AG04450 (cell line): ENCODE data around the gene PLIN3. TPM values are rescaled to one million over a fixed set of nuclear protein-coding genes. Genes with fewer than 3 reads are reported as not detected.

Experiments used
- CTCF ChIA-PET: fragments of 300-600, 350-600 bp; formaldehyde crosslinking; extraction: SDS; loops from one replicate; lab custom pipeline; 2022; ENCODE audit warnings: antibody characterized with exemption, inconsistent platforms; lab: Charles Lee
- POLR2A ChIA-PET: fragments of 350-600 bp; formaldehyde crosslinking; extraction: SDS; loops from one replicate; lab custom pipeline; 2021; ENCODE audit warnings: antibody characterized with exemption, inconsistent platforms; lab: Yijun Ruan, JAX
- DNase-seq: peaks from one replicate; pipeline ENCODE4 v3.0.0-alpha.2; 2011; ENCODE audit warnings: low read depth, low spot score
- H3K27ac ChIP-seq: one replicate; pipeline ENCODE4 v1.5.1; 2012; ENCODE audit warnings: low read depth, low read length, control low read depth
- H3K27me3 ChIP-seq: one replicate; pipeline ENCODE4 v1.6.0; 2012; ENCODE audit warnings: low read length; ENCODE audit not compliant: control insufficient read depth, insufficient read depth
- H3K4me3 ChIP-seq: 2 replicates; pipeline ENCODE4 v1.5.1; 2011; ENCODE audit warnings: mild to moderate bottlenecking, low read depth, low read length, control low read depth
- H3K9me3 ChIP-seq: 2 replicates; pipeline ENCODE4 v1.5.1; 2012; ENCODE audit warnings: low read length; ENCODE audit not compliant: control insufficient read depth, insufficient read depth
- polyA plus RNA-seq: library from polyadenylated mRNA; depleted of rRNA; stranded (reverse); fragments of >200 nt; gene quantifications from 2 replicates; pipeline ENCODE4 v1.2.3, GENCODE V29; 2011
- TF ChIP-seq, protein P1 (sequence below): IDR thresholded peaks from 2 replicates; pipeline ENCODE4 v1.5.1; 2011; ENCODE audit warnings: low read depth, low read length, control low read depth, inconsistent platforms

The PLIN3 gene
- polyA plus RNA-seq, 1 experiment: 103 TPM

DNA sequence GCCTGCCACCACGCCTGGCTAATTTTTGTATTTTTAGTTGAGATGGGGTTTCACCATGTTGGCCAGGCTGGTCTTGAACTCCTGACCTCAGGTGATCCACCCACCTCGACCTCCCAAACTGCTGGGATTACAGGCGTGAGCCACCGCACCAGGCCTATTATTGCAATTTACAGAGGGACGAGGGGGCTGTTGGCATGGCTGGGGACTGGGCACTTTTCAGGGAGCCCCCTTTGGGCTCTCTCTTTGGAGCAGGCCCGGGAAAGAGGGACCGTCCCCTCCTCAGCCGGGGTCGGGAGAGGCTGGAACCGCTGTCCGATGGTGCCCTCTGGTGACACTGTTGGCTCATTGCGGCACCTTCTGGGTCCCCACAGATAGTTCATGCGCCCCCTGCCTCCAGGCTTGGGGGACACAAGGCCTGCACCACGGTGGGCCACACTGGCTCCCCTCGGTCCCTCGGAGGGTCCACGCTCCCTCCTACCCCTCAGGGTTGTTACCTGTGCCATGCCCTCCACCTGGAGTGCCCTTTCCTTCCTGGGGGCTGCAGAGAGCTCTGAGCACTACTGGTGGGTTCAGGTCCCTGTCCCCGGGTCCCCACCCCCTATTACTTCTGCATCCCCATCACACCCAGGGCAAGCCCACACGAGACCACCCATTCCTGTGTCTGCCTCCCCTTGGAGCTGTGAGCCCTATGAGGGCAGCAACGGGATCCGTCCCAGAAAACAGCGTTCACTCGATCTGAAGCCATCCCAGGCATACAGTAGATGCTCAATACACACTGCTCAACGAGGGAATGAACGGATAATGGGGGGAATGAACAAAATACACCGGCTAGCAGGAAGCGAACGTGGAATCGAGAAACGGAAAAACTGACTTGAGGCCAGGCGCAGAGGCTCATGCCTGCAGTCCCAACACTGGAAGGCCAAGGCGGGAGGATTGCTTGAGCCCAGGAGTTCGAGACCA is 63.5 kb downstream of the PLIN3 start:
- ChIA-PET CTCF (interaction anchor here (0.6 to 4.5 kb wide), 7 partner anchors 13 to 241 kb away, joined by 3 to 37 read pairs (median 4); partner anchors contain the start of gene FEM1A), POLR2A (no interaction called here)
- no peak for DNase-seq

DNA sequence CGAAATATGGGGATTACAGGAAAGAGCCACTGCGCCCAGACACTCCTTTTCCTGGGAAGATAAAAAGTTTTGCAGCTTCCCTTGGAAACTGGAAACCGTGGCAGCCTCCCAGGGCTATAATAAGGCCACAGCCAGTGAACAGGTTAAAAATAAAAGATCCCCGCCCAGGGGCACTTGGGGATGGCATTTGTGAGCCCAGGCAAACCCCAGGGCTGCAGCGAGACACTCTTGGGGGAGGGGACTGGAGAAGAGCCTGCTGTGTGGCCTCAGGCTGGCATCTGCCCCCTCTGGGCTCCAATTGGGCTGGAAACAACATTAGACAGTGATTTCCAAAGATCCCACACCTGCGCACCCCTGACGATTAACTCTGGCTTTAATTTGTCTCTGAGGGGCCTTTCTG is 64.8 kb downstream of the PLIN3 start:
- ChIA-PET CTCF (interaction anchor here (4.5 kb wide), 1 partner anchor 71 kb away, joined by 37 read pairs; no protein-coding TSS in a partner anchor), POLR2A (no interaction called here)
- Histone ChIP-seq H3K27ac (no peak overlapping the region), H3K9me3 (no peaks in the 10 kb centered on the region), H3K27me3 (no peaks in the 10 kb centered on the region), H3K4me3 (no peak overlapping the region)
- no peak for DNase-seq
- TF ChIP-seq, protein P1, sequence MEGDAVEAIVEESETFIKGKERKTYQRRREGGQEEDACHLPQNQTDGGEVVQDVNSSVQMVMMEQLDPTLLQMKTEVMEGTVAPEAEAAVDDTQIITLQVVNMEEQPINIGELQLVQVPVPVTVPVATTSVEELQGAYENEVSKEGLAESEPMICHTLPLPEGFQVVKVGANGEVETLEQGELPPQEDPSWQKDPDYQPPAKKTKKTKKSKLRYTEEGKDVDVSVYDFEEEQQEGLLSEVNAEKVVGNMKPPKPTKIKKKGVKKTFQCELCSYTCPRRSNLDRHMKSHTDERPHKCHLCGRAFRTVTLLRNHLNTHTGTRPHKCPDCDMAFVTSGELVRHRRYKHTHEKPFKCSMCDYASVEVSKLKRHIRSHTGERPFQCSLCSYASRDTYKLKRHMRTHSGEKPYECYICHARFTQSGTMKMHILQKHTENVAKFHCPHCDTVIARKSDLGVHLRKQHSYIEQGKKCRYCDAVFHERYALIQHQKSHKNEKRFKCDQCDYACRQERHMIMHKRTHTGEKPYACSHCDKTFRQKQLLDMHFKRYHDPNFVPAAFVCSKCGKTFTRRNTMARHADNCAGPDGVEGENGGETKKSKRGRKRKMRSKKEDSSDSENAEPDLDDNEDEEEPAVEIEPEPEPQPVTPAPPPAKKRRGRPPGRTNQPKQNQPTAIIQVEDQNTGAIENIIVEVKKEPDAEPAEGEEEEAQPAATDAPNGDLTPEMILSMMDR: no peak

More for the DNA sequence above, 63.5 kb downstream of the PLIN3 start:
- H3K27ac ChIP-seq: no peak overlapping the region
- H3K4me3 ChIP-seq: no peak overlapping the region
- H3K27me3 ChIP-seq: no peaks in the 10 kb centered on the region
- TF ChIP-seq, protein P1: peak; percentile 71
- H3K9me3 ChIP-seq: no peaks in the 10 kb centered on the region

DNA sequence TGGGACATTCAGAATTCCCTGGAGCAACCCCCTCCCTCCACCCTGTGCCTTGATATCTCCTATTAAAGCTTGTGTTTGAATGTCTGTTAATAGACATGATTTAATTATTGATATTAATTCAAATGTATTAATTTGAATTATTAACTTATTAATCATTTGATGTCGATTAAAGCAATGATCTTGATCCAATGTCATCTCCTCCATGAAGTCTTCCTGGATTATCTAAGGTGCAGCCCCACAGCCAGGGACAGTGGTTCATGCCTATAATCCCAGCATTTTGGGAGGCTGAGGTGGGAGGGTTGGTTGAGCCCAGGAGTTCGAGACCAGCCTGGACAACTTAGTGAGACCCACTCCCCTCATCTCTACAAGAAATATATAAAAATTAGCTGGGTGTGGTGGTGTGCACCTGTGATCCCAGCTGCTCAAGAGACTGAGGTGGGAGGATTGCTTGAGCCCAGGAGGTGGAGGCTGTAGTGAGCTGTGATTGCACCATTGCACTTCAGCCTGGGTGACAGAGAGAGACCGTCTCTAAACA is 66.3 kb downstream of the PLIN3 start:
- Histone ChIP-seq H3K9me3 (no peaks in the 10 kb centered on the region), H3K27me3 (no peaks in the 10 kb centered on the region), H3K4me3 (no peak overlapping the region), H3K27ac (no peak overlapping the region)
- DNase-seq: no peak
- ChIA-PET CTCF (interaction anchor here (2.1 kb wide), 2 partner anchors 8 to 10 kb away, joined by 9 to 17 read pairs; partner anchors contain the start of gene FEM1A), POLR2A (interaction anchor here (0.7 to 1.4 kb wide), 3 partner anchors 10 to 169 kb away, joined by 3 to 5 read pairs (median 4); partner anchors contain the start of gene FEM1A)
- TF ChIP-seq, protein P1: no peak

DNA sequence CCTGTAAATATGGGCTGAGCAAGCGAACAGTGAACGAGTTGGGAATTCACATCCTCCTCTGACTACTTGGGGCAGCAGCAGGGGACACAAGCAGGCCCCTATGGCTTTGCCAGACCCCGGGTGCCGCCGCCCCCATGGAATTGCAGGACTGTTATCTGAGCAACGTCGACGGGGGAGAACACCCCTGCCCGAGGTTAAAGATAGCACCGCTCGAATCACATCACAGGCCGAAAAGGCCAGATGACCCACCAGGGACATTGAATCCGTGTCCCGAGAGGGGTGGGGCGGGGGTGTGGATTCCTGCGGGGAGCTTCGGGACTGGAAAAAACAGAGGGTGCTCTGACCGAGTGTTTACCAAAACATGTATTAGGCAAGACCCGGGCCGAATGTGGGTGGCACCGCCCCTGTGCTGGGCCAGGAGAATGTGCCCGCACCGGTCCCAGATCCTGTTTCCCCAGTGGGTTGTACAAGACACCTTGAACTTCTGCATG is 66.8 kb downstream of the PLIN3 start:
- Histone ChIP-seq H3K27ac (no peak overlapping the region), H3K27me3 (no peaks in the 10 kb centered on the region), H3K9me3 (no peaks in the 10 kb centered on the region), H3K4me3 (no peak overlapping the region)
- DNase-seq: no peak
- ChIA-PET CTCF (interaction anchor here (2.1 kb wide), 2 partner anchors 9 kb away, joined by 9 to 17 read pairs; partner anchors contain the start of gene FEM1A), POLR2A (interaction anchor here (0.6 to 1.4 kb wide), 3 partner anchors 9 to 67 kb away, joined by 3 to 5 read pairs (median 3); partner anchors contain the start of genes FEM1A and PLIN3)
- TF ChIP-seq, protein P1: no peak
